Measurements from ENCODE around the gene GPR87. TPM values are rescaled to one million over a fixed set of nuclear protein-coding genes. Genes with fewer than 3 reads are reported as not detected.

GPR87 gene
- total RNA-seq, 2 donors from 2014 or later: not detected

DNA sequence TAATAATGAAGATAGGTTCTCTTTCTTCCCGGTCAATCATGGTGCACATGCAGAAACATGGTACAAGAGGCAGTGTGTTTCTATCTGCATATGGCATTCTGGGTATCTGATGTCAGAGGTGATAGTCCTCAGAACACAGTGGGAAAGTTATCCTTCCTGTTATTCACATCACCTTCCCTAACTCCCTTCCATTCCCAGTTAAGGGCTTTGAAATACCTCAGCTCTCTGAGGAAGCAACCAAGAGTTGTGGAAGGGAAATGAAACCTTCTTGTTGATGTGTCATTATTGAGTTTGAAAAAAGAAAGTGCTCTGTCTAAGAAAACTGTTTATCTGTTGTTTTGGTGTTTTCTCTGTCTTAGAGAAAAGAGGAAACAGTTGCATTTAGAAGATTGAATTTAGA lies 34.6 kb upstream of the GPR87 start:
- H3K27me3 ChIP-seq (replicated peaks; ENCODE audit: insufficient read depth): no peaks in the 10 kb centered on the region
- H3K4me1 ChIP-seq (ENCODE audit: control insufficient read depth in 1 of 2, low read depth in 2 of 2): peaks cover 0 to under 1% of the 10 kb centered on the region in 2 donors
- DNase-seq (ENCODE audit: low spot score) (no peak), ATAC-seq (ENCODE audit: insufficient number of reproducible peaks, low FRiP score, low read depth) (no peak)
- no peaks in the 10 kb centered on the region for H3K9me3 ChIP-seq
- no peak for TF ChIP-seq CTCF (IDR thresholded peaks at IDR 0.05)
- no peak overlapping the region for H3K4me3 ChIP-seq
- H3K36me3 ChIP-seq: no peaks in the 10 kb centered on the region
- H3K27ac ChIP-seq: no peak overlapping the region

DNA sequence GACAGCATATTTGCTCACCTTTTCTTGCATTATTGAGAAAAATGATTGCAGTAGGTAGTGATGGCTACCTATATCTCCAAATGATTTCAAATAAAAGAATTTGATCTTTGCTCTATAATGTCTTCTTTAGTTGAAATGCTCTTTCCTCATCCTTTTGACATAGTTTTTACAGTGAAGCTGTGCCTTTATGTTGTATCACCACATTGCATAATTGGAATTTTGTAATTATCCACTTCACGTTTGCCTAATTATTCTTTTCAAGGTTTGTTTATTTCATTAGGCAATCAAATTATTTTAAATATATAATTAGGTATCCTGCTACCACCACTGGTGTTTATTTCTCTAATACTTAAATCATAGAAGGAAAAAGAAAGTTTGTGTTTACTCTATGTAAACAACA lies 34.0 kb upstream of the GPR87 start:
- TF ChIP-seq CTCF (IDR thresholded peaks at IDR 0.05): no peak
- Histone ChIP-seq H3K4me3 (no peak overlapping the region), H3K9me3 (no peaks in the 10 kb centered on the region), H3K36me3 (no peaks in the 10 kb centered on the region), H3K4me1 (ENCODE audit: control insufficient read depth in 1 of 2, low read depth in 2 of 2) (peaks cover 0 to 3% of the 10 kb centered on the region in 2 donors), H3K27ac (no peak overlapping the region), H3K27me3 (replicated peaks; ENCODE audit: insufficient read depth) (no peaks in the 10 kb centered on the region)
- DNase-seq (ENCODE audit: low spot score) (no peak), ATAC-seq (ENCODE audit: insufficient number of reproducible peaks, low FRiP score, low read depth) (no peak)

DNA sequence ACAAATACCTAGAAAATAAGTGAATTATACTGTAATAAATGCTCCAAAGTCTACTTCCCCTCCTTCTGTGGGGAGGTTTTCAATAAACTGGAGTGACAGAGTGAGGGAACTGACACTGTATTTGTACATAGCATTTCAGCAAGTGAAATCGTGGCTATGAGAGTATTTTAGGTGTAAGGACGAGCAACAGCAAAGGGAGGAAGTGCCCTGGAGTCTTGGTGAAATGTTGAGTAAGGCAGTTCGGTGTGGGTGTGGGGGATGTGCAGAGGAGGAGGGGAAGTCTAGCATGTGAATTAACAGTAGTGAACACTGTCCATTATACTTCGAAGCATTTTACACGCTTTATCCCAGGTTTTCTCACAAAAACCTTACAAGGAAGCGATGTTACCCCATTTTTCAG lies 30.8 kb upstream of the GPR87 start:
- TF ChIP-seq CTCF (IDR thresholded peaks at IDR 0.05): no peak
- no peak overlapping the region for H3K4me3 ChIP-seq
- H3K4me1 ChIP-seq (ENCODE audit: control insufficient read depth in 1 of 2, low read depth in 2 of 2): peaks cover 0 to 3% of the 10 kb centered on the region in 2 donors
- ATAC-seq (ENCODE audit: insufficient number of reproducible peaks, low FRiP score, low read depth) (no peak), DNase-seq (ENCODE audit: low spot score) (no peak)
- H3K27me3 ChIP-seq (replicated peaks; ENCODE audit: insufficient read depth): no peaks in the 10 kb centered on the region
- H3K36me3 ChIP-seq: no peaks in the 10 kb centered on the region
- H3K27ac ChIP-seq: no peak overlapping the region
- no peaks in the 10 kb centered on the region for H3K9me3 ChIP-seq

DNA sequence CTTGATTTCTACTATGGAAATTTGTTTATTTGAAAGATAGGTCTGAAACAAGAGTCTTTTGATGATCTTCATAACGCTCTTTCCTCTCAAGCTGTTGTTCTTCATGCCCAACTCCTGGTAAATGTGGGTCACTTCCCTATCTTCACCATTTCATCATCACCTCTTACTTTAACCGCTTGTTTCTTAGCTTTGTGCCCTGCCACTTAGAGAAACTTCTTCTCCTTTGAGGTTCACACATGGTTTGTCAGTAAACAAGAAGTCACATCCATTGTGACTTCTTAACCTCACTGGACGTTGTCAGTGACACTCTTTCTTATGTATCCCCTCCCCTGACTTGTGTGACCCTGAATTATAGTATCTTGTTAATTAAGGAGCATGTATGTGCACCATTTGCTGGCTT lies 29.7 kb upstream of the GPR87 start:
- no peak overlapping the region for H3K27ac ChIP-seq

DNA sequence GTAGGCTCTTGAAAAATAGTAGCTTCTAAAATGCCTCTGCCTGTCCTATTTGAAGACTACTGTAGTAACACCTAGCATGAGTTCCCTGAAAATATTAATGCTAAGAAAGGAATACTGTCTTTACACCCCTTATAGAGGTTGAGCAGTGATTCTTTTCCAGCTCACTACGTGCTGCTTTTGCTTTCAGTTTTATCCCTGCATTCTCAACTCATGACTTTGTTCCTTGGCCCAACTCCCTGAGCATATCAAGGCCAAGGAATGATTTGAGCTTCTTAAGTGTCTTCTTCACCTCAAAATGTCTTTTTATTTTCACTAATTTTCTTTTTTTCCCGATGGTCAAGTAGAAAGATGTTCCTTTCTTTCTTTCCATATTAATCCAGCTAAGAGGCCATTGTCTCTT lies 29.2 kb upstream of the GPR87 start:
- no peak overlapping the region for H3K27ac ChIP-seq
- H3K27me3 ChIP-seq (replicated peaks; ENCODE audit: insufficient read depth): no peaks in the 10 kb centered on the region
- H3K4me3 ChIP-seq: peak overlapping the region; percentile 61
- no peaks in the 10 kb centered on the region for H3K9me3 ChIP-seq
- ATAC-seq (ENCODE audit: insufficient number of reproducible peaks, low FRiP score, low read depth): no peak
- TF ChIP-seq CTCF (IDR thresholded peaks at IDR 0.05): no peak
- H3K4me1 ChIP-seq (ENCODE audit: control insufficient read depth in 1 of 2, low read depth in 2 of 2): peaks cover 0 to 3% of the 10 kb centered on the region in 2 donors
- H3K36me3 ChIP-seq: no peaks in the 10 kb centered on the region
- no peak for DNase-seq (ENCODE audit: low spot score)

More for the DNA sequence above, 29.7 kb upstream of the GPR87 start:
- DNase-seq (ENCODE audit: low spot score) (no peak), ATAC-seq (ENCODE audit: insufficient number of reproducible peaks, low FRiP score, low read depth) (no peak)
- no peak for TF ChIP-seq CTCF (IDR thresholded peaks at IDR 0.05)
- Histone ChIP-seq H3K4me1 (ENCODE audit: control insufficient read depth in 1 of 2, low read depth in 2 of 2) (peaks cover 0 to 3% of the 10 kb centered on the region in 2 donors), H3K36me3 (no peaks in the 10 kb centered on the region), H3K27me3 (replicated peaks; ENCODE audit: insufficient read depth) (no peaks in the 10 kb centered on the region), H3K4me3 (peak overlapping the region; percentile 61), H3K9me3 (no peaks in the 10 kb centered on the region)

Data from thoracic aorta (tissue), 2 donors.